ENCODE data around the gene OXCT1.

The OXCT1 gene

GRCh38 chr5:41835645-41836044 is 34.6 kb downstream of the OXCT1 start:
- Histone ChIP-seq H3K4me3 (ENCODE audit: low read depth, low read length) (no peak overlapping the region), H3K36me3 (replicated peaks) (no peaks in the 10 kb centered on the region), H3K27ac (no peak overlapping the region), H3K27me3 (replicated peaks) (no peaks in the 10 kb centered on the region)
- in situ Hi-C loops (cut with HindIII; ENCODE audit: low pct_ligation_motif_present, low sequenced_read_pairs), result loop anchor here (25.0 kb wide), 1 partner anchor 123 kb away; no protein-coding TSS in a partner anchor
- TF ChIP-seq, protein P1, sequence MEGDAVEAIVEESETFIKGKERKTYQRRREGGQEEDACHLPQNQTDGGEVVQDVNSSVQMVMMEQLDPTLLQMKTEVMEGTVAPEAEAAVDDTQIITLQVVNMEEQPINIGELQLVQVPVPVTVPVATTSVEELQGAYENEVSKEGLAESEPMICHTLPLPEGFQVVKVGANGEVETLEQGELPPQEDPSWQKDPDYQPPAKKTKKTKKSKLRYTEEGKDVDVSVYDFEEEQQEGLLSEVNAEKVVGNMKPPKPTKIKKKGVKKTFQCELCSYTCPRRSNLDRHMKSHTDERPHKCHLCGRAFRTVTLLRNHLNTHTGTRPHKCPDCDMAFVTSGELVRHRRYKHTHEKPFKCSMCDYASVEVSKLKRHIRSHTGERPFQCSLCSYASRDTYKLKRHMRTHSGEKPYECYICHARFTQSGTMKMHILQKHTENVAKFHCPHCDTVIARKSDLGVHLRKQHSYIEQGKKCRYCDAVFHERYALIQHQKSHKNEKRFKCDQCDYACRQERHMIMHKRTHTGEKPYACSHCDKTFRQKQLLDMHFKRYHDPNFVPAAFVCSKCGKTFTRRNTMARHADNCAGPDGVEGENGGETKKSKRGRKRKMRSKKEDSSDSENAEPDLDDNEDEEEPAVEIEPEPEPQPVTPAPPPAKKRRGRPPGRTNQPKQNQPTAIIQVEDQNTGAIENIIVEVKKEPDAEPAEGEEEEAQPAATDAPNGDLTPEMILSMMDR (IDR thresholded peaks at IDR 0.05; ENCODE audit: low read depth, low read length, missing control alignments), result no peak
- DNase-seq, result peak; percentile 88

- Histone ChIP-seq H3K27me3 (replicated peaks) (no peaks in the 10 kb centered on the region), H3K27ac (no peak overlapping the region), H3K4me3 (ENCODE audit: low read depth, low read length) (no peak overlapping the region), H3K36me3 (replicated peaks) (no peaks in the 10 kb centered on the region)
- DNase-seq, result no peak
- in situ Hi-C loops (cut with HindIII; ENCODE audit: low pct_ligation_motif_present, low sequenced_read_pairs), result loop anchor here (25.0 kb wide), 1 partner anchor 122 kb away; no protein-coding TSS in a partner anchor
- TF ChIP-seq, protein P1 (IDR thresholded peaks at IDR 0.05; ENCODE audit: low read depth, low read length, missing control alignments), result no peak
These were observed 35.7 kb downstream of the OXCT1 start for GRCh38 chr5:41834506-41834905.

DNA sequence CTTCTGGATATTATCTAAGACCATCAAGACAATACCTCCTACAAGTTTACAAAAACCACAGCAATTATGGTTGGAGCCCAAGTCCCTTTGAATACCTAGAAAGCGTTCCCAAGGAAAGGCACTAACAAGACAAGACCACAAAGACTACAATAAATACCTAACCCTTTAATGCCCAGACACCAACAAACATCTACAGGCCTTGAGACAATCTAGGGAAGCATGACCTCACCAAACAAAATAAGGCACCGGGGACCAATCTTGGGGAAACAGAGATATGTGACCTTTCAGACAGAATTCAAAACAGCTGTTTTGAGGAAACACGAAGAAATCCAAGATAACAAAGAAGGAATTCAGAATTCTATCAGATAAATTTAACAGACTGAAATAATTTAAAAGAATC is 37.8 kb downstream of the OXCT1 start:
- H3K4me3 ChIP-seq (ENCODE audit: low read depth, low read length), result no peak overlapping the region
- no peak overlapping the region for H3K27ac ChIP-seq
- no peak for DNase-seq
- in situ Hi-C loops (cut with HindIII; ENCODE audit: low pct_ligation_motif_present, low sequenced_read_pairs), result loop anchor here (25.0 kb wide), 1 partner anchor 120 kb away; no protein-coding TSS in a partner anchor
- no peaks in the 10 kb centered on the region for H3K27me3 ChIP-seq (replicated peaks)
- TF ChIP-seq, protein P1 (IDR thresholded peaks at IDR 0.05; ENCODE audit: low read depth, low read length, missing control alignments), result no peak
- H3K36me3 ChIP-seq (replicated peaks), result no peaks in the 10 kb centered on the region

- Histone ChIP-seq H3K27ac (no peak overlapping the region), H3K36me3 (replicated peaks) (no peaks in the 10 kb centered on the region), H3K27me3 (replicated peaks) (no peaks in the 10 kb centered on the region), H3K4me3 (ENCODE audit: low read depth, low read length) (no peak overlapping the region)
- in situ Hi-C loops (cut with HindIII; ENCODE audit: low pct_ligation_motif_present, low sequenced_read_pairs), result loop anchor here (25.0 kb wide), 1 partner anchor 119 kb away; no protein-coding TSS in a partner anchor
- TF ChIP-seq, protein P1 (IDR thresholded peaks at IDR 0.05; ENCODE audit: low read depth, low read length, missing control alignments), result no peak
- no peak for DNase-seq
These were observed 39.1 kb downstream of the OXCT1 start for GRCh38 chr5:41831155-41831554.

GRCh38 chr5:41827792-41828191 is 42.4 kb downstream of the OXCT1 start:
- H3K4me3 ChIP-seq (ENCODE audit: low read depth, low read length), result no peak overlapping the region
- in situ Hi-C loops (cut with HindIII; ENCODE audit: low pct_ligation_motif_present, low sequenced_read_pairs), result loop anchor here (25.0 kb wide), 1 partner anchor 115 kb away; no protein-coding TSS in a partner anchor
- no peaks in the 10 kb centered on the region for H3K27me3 ChIP-seq (replicated peaks)
- H3K27ac ChIP-seq, result no peak overlapping the region
- no peaks in the 10 kb centered on the region for H3K36me3 ChIP-seq (replicated peaks)
- TF ChIP-seq, protein P1 (IDR thresholded peaks at IDR 0.05; ENCODE audit: low read depth, low read length, missing control alignments), result no peak
- DNase-seq, result no peak

GRCh38 chr5:41822036-41822435 is 48.2 kb downstream of the OXCT1 start:
- Histone ChIP-seq H3K4me3 (ENCODE audit: low read depth, low read length) (no peak overlapping the region), H3K27ac (no peak overlapping the region), H3K36me3 (replicated peaks) (no peaks in the 10 kb centered on the region), H3K27me3 (replicated peaks) (no peaks in the 10 kb centered on the region)
- in situ Hi-C loops (cut with HindIII; ENCODE audit: low pct_ligation_motif_present, low sequenced_read_pairs), result no loop called here
- TF ChIP-seq, protein P1 (IDR thresholded peaks at IDR 0.05; ENCODE audit: low read depth, low read length, missing control alignments), result no peak
- no peak for DNase-seq

Measured in brain microvascular endothelial cell (primary cell).